ENCODE results near the gene ST8SIA4.

- TF ChIP-seq POLR2A (IDR thresholded peaks at IDR 0.05) (no peak), CTCF (IDR thresholded peaks at IDR 0.05) (no peak)
Measured at GRCh38 chr5:100799166-100799565, 103.9 kb downstream of the ST8SIA4 start.

Data from esophagus squamous epithelium (tissue), 4 donors.